GM20431 (cell line): ENCODE results near the gene TADA1.

Experiments used
- in situ Hi-C: fragments of 300-500 bp; cut with MseI, MboI; formaldehyde crosslinking; loops from one replicate; pipeline ENCODE4 v1.15.0; 2020; ENCODE audit warnings: low sequenced_read_pairs; ENCODE audit not compliant: unreplicated experiment

TADA1 gene

GRCh38 chr1:166875734-166876539, at the start of gene TADA1:
Gene TADA1 (minus strand): TSS chr1:166876264. CDS start chr1:166876233, 31 bp downstream.
- in situ Hi-C loops, result no loop called here

GRCh38 chr1:166924823-166925541, 48.9 kb upstream of the TADA1 start:
- in situ Hi-C loops, result no loop called here

- in situ Hi-C loops, result no loop called here
These were observed 44.8 kb upstream of the TADA1 start for GRCh38 chr1:166920561-166921475.

GRCh38 chr1:166918956-166919316, 42.9 kb upstream of the TADA1 start:
- in situ Hi-C loops, result no loop called here

GRCh38 chr1:166918088-166918955, 42.3 kb upstream of the TADA1 start:
- in situ Hi-C loops, result no loop called here

- in situ Hi-C loops, result no loop called here
These were observed 39.9 kb upstream of the TADA1 start for GRCh38 chr1:166915941-166916340.

- in situ Hi-C loops, result no loop called here
These were observed 39.0 kb upstream of the TADA1 start for GRCh38 chr1:166915042-166915441.

GRCh38 chr1:166914111-166914510, 38.0 kb upstream of the TADA1 start:
- in situ Hi-C loops, result no loop called here

- in situ Hi-C loops, result no loop called here
These were observed 35.6 kb upstream of the TADA1 start for GRCh38 chr1:166911624-166912023.

- in situ Hi-C loops, result no loop called here
These were observed 34.4 kb upstream of the TADA1 start for GRCh38 chr1:166910396-166910994.

GRCh38 chr1:166908942-166909341, 32.9 kb upstream of the TADA1 start:
- in situ Hi-C loops, result loop anchor here (5.0 kb wide), 1 partner anchor 153 kb away; no protein-coding TSS in a partner anchor

GRCh38 chr1:166907763-166908162, 31.7 kb upstream of the TADA1 start:
- in situ Hi-C loops, result loop anchor here (5.0 kb wide), 1 partner anchor 155 kb away; no protein-coding TSS in a partner anchor

GRCh38 chr1:166907051-166907450, 31.0 kb upstream of the TADA1 start:
- in situ Hi-C loops, result loop anchor here (5.0 kb wide), 1 partner anchor 155 kb away; no protein-coding TSS in a partner anchor

GRCh38 chr1:166906647-166907046, 30.6 kb upstream of the TADA1 start:
- in situ Hi-C loops, result loop anchor here (5.0 kb wide), 1 partner anchor 156 kb away; no protein-coding TSS in a partner anchor

- in situ Hi-C loops, result loop anchor here (5.0 kb wide), 1 partner anchor 156 kb away; no protein-coding TSS in a partner anchor
These were observed 29.8 kb upstream of the TADA1 start for GRCh38 chr1:166905900-166906299.

- in situ Hi-C loops, result loop anchor here (5.0 kb wide), 1 partner anchor 157 kb away; no protein-coding TSS in a partner anchor
These were observed 29.1 kb upstream of the TADA1 start for GRCh38 chr1:166905136-166905535.

GRCh38 chr1:166903232-166903631, 27.2 kb upstream of the TADA1 start:
- in situ Hi-C loops, result no loop called here

GRCh38 chr1:166902279-166902678, 26.2 kb upstream of the TADA1 start:
- in situ Hi-C loops, result no loop called here

- in situ Hi-C loops, result no loop called here
These were observed 24.9 kb upstream of the TADA1 start for GRCh38 chr1:166900987-166901386.
